ENCODE data around the gene NID2. TPM values are rescaled to one million over a fixed set of nuclear protein-coding genes. Genes with fewer than 3 reads are reported as not detected.

NID2 gene
- total and polyA plus RNA-seq, 10 of the 15 experiments (the other 5 are each of a cell fraction or from before 2014, with no cell fraction given): 0.04 to 0.49 (median 0.23) TPM; not detected in 3

DNA sequence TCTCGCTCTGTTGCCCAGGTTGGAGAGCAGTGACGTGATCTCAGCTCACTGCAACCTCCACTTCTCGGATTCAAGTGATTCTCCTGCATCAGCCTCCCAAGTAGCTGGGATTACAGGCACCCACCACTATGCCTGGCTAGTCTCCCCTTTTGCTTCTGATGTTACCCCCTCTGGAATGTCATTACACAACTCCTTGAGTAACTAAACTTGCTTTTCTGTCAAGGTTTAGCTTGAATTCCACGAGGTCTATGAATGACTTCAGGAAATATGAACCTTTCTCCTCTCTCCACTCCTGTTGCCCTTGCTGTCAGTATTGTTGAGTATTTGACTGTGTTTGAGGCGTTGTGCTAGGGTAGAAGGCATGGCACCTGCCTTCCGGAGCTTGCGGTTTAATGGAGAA is 96.3 kb downstream of the NID2 start (continued):
- TF ChIP-seq, protein P1, sequence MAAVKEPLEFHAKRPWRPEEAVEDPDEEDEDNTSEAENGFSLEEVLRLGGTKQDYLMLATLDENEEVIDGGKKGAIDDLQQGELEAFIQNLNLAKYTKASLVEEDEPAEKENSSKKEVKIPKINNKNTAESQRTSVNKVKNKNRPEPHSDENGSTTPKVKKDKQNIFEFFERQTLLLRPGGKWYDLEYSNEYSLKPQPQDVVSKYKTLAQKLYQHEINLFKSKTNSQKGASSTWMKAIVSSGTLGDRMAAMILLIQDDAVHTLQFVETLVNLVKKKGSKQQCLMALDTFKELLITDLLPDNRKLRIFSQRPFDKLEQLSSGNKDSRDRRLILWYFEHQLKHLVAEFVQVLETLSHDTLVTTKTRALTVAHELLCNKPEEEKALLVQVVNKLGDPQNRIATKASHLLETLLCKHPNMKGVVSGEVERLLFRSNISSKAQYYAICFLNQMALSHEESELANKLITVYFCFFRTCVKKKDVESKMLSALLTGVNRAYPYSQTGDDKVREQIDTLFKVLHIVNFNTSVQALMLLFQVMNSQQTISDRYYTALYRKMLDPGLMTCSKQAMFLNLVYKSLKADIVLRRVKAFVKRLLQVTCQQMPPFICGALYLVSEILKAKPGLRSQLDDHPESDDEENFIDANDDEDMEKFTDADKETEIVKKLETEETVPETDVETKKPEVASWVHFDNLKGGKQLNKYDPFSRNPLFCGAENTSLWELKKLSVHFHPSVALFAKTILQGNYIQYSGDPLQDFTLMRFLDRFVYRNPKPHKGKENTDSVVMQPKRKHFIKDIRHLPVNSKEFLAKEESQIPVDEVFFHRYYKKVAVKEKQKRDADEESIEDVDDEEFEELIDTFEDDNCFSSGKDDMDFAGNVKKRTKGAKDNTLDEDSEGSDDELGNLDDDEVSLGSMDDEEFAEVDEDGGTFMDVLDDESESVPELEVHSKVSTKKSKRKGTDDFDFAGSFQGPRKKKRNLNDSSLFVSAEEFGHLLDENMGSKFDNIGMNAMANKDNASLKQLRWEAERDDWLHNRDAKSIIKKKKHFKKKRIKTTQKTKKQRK (IDR thresholded peaks at IDR 0.05; ENCODE audit: low read depth, low read length): no peak

GRCh38 chr14:51969852-51970540 is 98.9 kb downstream of the NID2 start:
- no peak for DNase-seq (ENCODE audit: low read depth, low spot score)
- Histone ChIP-seq H2AFZ (ENCODE audit: control insufficient read depth, low read depth, low read length) (no peak overlapping the region), H3K27ac (ENCODE audit: control insufficient read depth, insufficient read depth) (no peak overlapping the region), H4K20me1 (ENCODE audit: control insufficient read depth, insufficient read depth) (no peaks in the 10 kb centered on the region; the same call in 1 of the 2 replicates), H3K27me3 (replicated peaks in 1 of 2; ENCODE audit: control insufficient read depth in 2 of 2, insufficient read depth in 2 of 2, low read length in 1 of 2) (no peaks in the 10 kb centered on the region), H3K4me2 (ENCODE audit: control insufficient read depth, insufficient read depth) (no peak overlapping the region), H3K9ac (ENCODE audit: control insufficient read depth, insufficient read depth, low read length) (no peak overlapping the region), H3K4me1 (ENCODE audit: control insufficient read depth, insufficient read depth, low read length) (no peaks in the 10 kb centered on the region), H3K9me3 (replicated peaks; ENCODE audit: control insufficient read depth, insufficient read depth, low read length) (no peaks in the 10 kb centered on the region), H3K79me2 (ENCODE audit: control insufficient read depth, insufficient read depth, low read length) (no peaks in the 10 kb centered on the region), H3K4me3 (no peak overlapping the region), H3K36me3 (ENCODE audit: control insufficient read depth in 2 of 2, insufficient read depth in 2 of 2, low read length in 1 of 2) (peaks cover 0 to 3% of the 10 kb centered on the region in 2 experiments; a peak in 1 of 4 replicates)
- ChIA-PET RAD21 (ENCODE audit: unreplicated experiment) (interaction anchor here (1.4 kb wide), 1 partner anchor 9 kb away, joined by 9 read pairs; no protein-coding TSS in a partner anchor), POLR2A (interaction anchor here (0.9 to 1.3 kb wide), 2 partner anchors 109 to 151 kb away, joined by 3 read pairs; partner anchors contain the start of gene GNG2), CTCF (interaction anchor here (1.3 to 4.6 kb wide), 4 partner anchors 9 to 18 kb away, joined by 3 to 30 read pairs (median 4); no protein-coding TSS in a partner anchor), SMC1A (ENCODE audit: uncharacterized antibody, unreplicated experiment) (interaction anchor here (1.5 to 1.7 kb wide), 2 partner anchors 9 to 89 kb away, joined by 3 to 6 read pairs; no protein-coding TSS in a partner anchor)
- intact Hi-C loops (cut with micrococcal nuclease; ENCODE audit: unreplicated experiment) (no loop called here), in situ Hi-C loops (cut with MboI) (no loop called here)
- BruUV-seq (replicated peaks): no TSS peak
- no peak for ATAC-seq
- WGBS (ENCODE audit: insufficient coverage, insufficient replicate concordance, low lambda C conversion rate, missing lambda C conversion rate): 48% methylated on average over 6 of the region's 6 CpGs
- FAIRE-seq: no peak
- TF ChIP-seq SMAD1 (IDR thresholded peaks at IDR 0.05; ENCODE audit: low read depth, partially characterized antibody) (no peak), ZNF622 (IDR thresholded peaks at IDR 0.05) (no peak), LARP7 (IDR thresholded peaks at IDR 0.05) (no peak), ZNF384 (IDR thresholded peaks at IDR 0.05; ENCODE audit: borderline replicate concordance, low read depth, low read length) (no peak), MTA2 (IDR thresholded peaks at IDR 0.05; ENCODE audit: low read depth) (no peak), TARDBP (IDR thresholded peaks at IDR 0.05; ENCODE audit: borderline replicate concordance) (no peak), SP1 (IDR thresholded peaks at IDR 0.05; ENCODE audit: low read depth, low read length) (no peak), DPF2 (IDR thresholded peaks at IDR 0.05) (no peak), PKNOX1 (IDR thresholded peaks at IDR 0.05) (no peak), CBFB (IDR thresholded peaks at IDR 0.05; ENCODE audit: low read depth) (no peak), ZNF207 (IDR thresholded peaks at IDR 0.05; ENCODE audit: borderline replicate concordance) (no peak), SREBF2 (IDR thresholded peaks at IDR 0.05; ENCODE audit: low read length) (no peak), RBBP5 (conservative IDR thresholded peaks at IDR 0.05) (no peak), HCFC1 (IDR thresholded peaks at IDR 0.05; ENCODE audit: low read length) (no peak)
- TF ChIP-seq, protein P2, sequence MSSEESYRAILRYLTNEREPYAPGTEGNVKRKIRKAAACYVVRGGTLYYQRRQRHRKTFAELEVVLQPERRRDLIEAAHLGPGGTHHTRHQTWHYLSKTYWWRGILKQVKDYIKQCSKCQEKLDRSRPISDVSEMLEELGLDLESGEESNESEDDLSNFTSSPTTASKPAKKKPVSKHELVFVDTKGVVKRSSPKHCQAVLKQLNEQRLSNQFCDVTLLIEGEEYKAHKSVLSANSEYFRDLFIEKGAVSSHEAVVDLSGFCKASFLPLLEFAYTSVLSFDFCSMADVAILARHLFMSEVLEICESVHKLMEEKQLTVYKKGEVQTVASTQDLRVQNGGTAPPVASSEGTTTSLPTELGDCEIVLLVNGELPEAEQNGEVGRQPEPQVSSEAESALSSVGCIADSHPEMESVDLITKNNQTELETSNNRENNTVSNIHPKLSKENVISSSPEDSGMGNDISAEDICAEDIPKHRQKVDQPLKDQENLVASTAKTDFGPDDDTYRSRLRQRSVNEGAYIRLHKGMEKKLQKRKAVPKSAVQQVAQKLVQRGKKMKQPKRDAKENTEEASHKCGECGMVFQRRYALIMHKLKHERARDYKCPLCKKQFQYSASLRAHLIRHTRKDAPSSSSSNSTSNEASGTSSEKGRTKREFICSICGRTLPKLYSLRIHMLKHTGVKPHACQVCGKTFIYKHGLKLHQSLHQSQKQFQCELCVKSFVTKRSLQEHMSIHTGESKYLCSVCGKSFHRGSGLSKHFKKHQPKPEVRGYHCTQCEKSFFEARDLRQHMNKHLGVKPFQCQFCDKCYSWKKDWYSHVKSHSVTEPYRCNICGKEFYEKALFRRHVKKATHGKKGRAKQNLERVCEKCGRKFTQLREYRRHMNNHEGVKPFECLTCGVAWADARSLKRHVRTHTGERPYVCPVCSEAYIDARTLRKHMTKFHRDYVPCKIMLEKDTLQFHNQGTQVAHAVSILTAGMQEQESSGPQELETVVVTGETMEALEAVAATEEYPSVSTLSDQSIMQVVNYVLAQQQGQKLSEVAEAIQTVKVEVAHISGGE (CRISPR knock-in tag; IDR thresholded peaks at IDR 0.05): no peak

All from GM12878 (cell line).